Breast epithelium (tissue), 3 donors: ENCODE measurements around the gene IRAK2.

Experiments used
- POLR2AphosphoS5 ChIP-seq, 3 donors: sonication (generic); formaldehyde crosslinking; IDR thresholded peaks; one replicate each; pipeline ENCODE4 v1.6.1; 2017; ENCODE audit warnings: antibody characterized with exemption in 3 of 3
- TF ChIP-seq, protein P1 (sequence below), 3 donors: fragments of 450-650 bp; IDR thresholded peaks; one replicate each; pipeline ENCODE4 v1.5.1; 2016 to 2017; ENCODE audit warnings: antibody characterized with exemption in 3 of 3, mild to moderate bottlenecking in 3 of 3, moderate library complexity in 3 of 3

DNA sequence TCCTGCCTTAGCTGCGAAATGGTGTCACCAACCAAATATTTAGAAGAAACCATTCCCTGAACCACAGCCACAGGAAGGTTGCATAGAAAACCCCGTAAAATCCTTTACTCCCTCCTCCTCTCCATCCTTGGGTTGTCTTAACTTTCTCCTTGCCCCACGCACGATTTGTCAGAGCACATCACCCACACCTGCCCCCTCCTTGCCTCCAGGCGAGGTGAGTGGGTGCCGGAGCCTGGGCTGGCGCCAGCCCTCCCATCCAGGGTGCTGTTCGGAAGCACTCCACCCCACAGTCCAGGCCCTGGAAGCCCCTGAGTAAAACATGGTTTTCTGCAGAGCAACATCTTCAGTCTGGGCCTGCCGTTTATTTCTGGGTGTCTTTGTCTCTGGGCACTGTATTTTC is 124.4 kb downstream of the IRAK2 start:
- TF ChIP-seq, protein P1, sequence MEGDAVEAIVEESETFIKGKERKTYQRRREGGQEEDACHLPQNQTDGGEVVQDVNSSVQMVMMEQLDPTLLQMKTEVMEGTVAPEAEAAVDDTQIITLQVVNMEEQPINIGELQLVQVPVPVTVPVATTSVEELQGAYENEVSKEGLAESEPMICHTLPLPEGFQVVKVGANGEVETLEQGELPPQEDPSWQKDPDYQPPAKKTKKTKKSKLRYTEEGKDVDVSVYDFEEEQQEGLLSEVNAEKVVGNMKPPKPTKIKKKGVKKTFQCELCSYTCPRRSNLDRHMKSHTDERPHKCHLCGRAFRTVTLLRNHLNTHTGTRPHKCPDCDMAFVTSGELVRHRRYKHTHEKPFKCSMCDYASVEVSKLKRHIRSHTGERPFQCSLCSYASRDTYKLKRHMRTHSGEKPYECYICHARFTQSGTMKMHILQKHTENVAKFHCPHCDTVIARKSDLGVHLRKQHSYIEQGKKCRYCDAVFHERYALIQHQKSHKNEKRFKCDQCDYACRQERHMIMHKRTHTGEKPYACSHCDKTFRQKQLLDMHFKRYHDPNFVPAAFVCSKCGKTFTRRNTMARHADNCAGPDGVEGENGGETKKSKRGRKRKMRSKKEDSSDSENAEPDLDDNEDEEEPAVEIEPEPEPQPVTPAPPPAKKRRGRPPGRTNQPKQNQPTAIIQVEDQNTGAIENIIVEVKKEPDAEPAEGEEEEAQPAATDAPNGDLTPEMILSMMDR (IDR thresholded peaks at IDR 0.05): no peak
- TF ChIP-seq POLR2AphosphoS5 (IDR thresholded peaks at IDR 0.05): no peak
